HG03095 (cell line): ENCODE results near the gene DOCK1.

ENCODE experiments used
- ATAC-seq: cut with Tn5 transposase; IDR thresholded peaks from one replicate; pipeline ENCODE4 v1.9.1; 2021; ENCODE audit warnings: moderate library complexity; ENCODE audit not compliant: unreplicated experiment

DOCK1 gene

GRCh38 chr10:127374074-127374680 lies 468.9 kb downstream of the DOCK1 start:
- no peak for ATAC-seq

- no peak for ATAC-seq
Observed at GRCh38 chr10:127374901-127375300, 469.7 kb downstream of the DOCK1 start.

- ATAC-seq = no peak
Observed at GRCh38 chr10:127375461-127375860, 470.2 kb downstream of the DOCK1 start.

DNA sequence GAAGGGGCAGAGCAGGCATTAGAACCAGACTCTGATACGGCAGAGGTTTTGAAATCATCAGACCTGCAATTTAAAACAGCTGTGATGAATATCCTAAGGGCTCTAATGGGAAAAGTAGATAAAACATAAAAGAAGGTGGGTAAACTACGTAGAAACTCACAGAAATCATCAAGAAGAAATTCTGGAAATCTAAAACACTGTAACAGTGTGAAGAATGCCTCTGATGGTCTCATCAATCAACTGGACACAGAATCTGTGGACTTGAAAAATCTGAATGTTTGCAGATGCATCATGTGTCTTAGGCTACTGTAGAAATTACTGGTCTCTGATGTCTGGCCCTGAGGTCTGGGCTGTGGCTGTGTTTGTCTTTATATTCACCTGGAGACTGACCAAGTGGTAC lies 470.8 kb downstream of the DOCK1 start:
- ATAC-seq = no peak

GRCh38 chr10:127378628-127379027 lies 473.4 kb downstream of the DOCK1 start:
- no peak for ATAC-seq

GRCh38 chr10:127384532-127384931 lies 479.3 kb downstream of the DOCK1 start:
- no peak for ATAC-seq

GRCh38 chr10:127385066-127385465 lies 479.8 kb downstream of the DOCK1 start:
- ATAC-seq = no peak

- ATAC-seq = no peak
Observed at GRCh38 chr10:127386606-127387327, 481.5 kb downstream of the DOCK1 start.

DNA sequence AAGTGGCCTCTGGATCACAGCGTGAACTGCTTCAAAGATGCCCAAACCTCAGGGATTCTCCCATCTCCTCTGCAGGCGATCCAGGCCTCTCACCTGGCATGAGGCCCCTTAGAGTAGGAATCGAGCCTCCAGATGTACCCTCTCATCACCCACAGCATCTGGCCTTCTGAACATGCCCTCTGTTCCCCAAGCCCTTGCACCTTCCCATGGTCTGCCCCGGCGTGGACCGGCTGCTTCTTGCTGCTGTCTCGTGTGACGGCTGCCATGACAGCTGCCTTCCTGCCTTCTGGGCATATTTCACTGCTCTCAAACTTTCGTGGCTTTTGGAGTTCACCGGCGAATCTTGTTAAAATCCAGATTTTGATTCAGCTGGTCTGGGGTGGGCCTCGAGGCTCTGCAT lies 486.6 kb downstream of the DOCK1 start:
- no peak for ATAC-seq

GRCh38 chr10:127392351-127393235 lies 487.4 kb downstream of the DOCK1 start:
- no peak for ATAC-seq

GRCh38 chr10:127398140-127398970 lies 493.1 kb downstream of the DOCK1 start:
- ATAC-seq = no peak

DNA sequence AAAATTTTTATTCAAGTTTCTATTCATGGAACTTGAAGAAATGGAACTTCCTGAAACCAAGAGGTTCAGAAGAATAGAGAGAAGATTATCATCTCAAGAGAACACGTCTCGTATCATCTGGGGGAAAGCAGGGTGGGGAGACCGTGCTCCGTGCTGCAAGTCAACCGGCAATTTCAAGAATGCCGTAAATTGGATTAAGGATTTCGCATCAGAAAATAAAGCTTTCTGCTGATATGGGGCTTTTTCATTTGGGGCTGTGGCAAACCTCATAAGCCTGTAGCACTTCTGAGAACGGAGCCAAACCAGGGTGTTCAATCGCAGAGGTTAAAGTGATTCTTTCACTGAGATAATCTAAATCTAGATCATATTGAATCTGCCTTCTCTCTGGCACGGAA lies 493.7 kb downstream of the DOCK1 start:
- ATAC-seq = no peak

DNA sequence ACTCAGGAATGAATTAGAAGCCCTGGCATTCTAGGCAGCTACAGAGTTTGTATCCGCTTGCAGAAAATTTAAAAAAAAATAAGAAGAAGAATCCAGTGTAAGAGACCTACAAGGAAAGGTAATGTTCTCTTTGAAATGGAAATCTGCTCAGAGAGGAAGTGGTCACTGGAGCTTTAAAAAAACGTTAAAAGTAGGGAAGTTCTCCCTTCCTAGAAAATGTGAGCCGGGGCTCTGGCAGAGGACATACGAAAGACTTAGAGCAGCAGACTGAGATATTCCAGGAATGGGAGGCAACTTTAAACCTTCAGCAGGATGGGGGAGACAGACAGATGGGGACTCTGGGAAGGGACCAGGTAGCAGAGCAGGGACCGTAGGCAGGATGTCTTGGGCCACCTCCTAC lies 494.4 kb downstream of the DOCK1 start:
- no peak for ATAC-seq

- no peak for ATAC-seq
Observed at GRCh38 chr10:127400216-127400615, 495.0 kb downstream of the DOCK1 start.

DNA sequence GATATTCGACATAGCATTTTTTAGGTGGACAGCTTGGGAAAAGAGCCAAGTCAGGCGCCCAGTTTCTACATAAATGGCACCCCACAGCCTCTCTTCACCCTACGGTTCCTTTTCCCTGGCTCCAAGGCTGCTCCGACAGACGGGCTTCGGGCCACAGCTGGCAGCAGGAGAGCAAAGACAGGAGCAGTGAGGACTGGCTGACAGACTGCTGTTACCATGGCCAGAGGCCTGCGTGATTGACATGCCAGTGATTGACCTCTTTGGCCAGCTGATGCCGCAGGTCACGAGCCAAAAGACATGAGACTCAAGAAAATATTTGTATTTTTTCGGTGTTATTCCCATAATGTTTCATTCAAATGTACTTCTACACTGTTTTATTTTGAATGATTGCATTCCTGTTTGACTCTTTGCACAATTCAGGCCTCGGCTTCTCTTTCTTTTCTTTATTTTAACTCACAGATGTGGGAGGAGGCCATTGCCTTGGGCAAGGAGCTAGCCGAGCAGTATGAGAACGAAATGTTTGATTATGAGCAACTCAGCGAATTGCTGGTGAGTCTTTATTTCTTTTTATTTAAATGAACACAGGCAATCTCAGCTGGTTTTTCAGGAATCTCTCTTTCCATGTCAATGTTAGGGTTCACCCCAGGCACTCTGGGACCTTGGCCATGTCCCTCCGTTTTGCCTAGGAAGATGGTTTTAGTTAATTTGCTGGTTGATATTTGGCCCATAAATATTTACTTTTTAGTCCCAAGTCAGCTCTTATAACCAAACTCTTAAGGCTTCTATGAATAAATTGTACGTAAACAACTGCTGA lies 497.6 kb downstream of the DOCK1 start:
- ATAC-seq = no peak

GRCh38 chr10:127405221-127405620 lies 500.0 kb downstream of the DOCK1 start:
- no peak for ATAC-seq

- no peak for ATAC-seq
Observed at GRCh38 chr10:127406018-127406550, 500.9 kb downstream of the DOCK1 start.

GRCh38 chr10:127407551-127407950 lies 502.3 kb downstream of the DOCK1 start:
- ATAC-seq = no peak

DNA sequence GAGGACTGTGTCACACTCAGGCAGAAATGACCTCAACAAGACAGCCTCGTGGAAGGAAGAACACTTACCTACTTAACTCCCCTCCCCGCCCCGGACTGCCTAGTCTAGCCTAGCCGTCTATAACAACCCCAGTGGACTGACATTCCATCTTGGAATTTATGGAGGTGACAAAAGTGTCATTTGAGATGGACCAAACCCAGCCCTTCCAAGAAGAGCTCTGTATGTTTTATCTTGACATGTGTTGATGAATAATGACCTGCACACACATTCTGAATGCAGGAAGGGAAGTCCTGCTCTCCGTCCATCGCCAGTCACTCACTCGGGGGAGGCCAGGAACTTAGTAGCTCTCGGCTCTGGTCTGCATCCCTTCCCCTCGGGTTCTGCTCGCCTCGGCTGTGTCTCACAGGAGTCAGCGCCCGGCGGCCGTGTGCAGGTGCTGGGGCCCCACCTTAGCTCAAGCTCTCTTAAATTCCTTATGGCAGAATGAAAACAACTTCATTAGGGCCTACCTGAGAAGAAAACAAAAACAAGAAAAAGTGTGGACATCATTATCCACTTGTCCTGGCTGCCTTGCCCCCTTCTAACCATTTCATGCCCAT lies 503.0 kb downstream of the DOCK1 start:
- ATAC-seq = no peak
